NOMO-1 (cell line): ENCODE results near the gene MIER3.
"Not testable (repeated sequence)": the region's sequence is repeated elsewhere in the genome, so short reads cannot be mapped to it uniquely, and the experiment has no call there.

Experiments used
- DNase-seq, 2 experiments: peaks; one replicate each; lab custom pipeline; 2025; ENCODE audit not compliant: unreplicated experiment in 2 of 2; lab: John Stamatoyannopoulos, UW

The MIER3 gene

GRCh38 chr5:56951946-56952691 is at the start of gene MIER3:
TSS of gene MIER3 (minus strand) at chr5:56952123. CDS start at chr5:56952102, 21 bp downstream.
- peak; percentile 49 to 68 for DNase-seq

GRCh38 chr5:56995596-56995995 is 43.7 kb upstream of the MIER3 start:
- no peak for DNase-seq

GRCh38 chr5:56993241-56993640 is 41.3 kb upstream of the MIER3 start:
- no peak for DNase-seq

GRCh38 chr5:56989676-56990075 is 37.8 kb upstream of the MIER3 start:
- DNase-seq = no peak

GRCh38 chr5:56988490-56988889 is 36.6 kb upstream of the MIER3 start:
- DNase-seq = no peak

GRCh38 chr5:56987171-56987570 is 35.2 kb upstream of the MIER3 start:
- DNase-seq = no peak

- no peak for DNase-seq
Measured at GRCh38 chr5:56986626-56986947, 34.7 kb upstream of the MIER3 start.

GRCh38 chr5:56985936-56986625 is 34.2 kb upstream of the MIER3 start:
- peak; percentile 53 to 84 for DNase-seq

- DNase-seq = no peak
Measured at GRCh38 chr5:56984445-56984844, 32.5 kb upstream of the MIER3 start.

- DNase-seq = no peak
Measured at GRCh38 chr5:56983593-56984361, 31.9 kb upstream of the MIER3 start.

GRCh38 chr5:56981548-56982315 is 29.8 kb upstream of the MIER3 start:
- no peak for DNase-seq

- DNase-seq = no peak
Measured at GRCh38 chr5:56979968-56980367, 28.0 kb upstream of the MIER3 start.

GRCh38 chr5:56979526-56979925 is 27.6 kb upstream of the MIER3 start:
- DNase-seq = not testable (repeated sequence)

- DNase-seq = no peak
Measured at GRCh38 chr5:56977822-56978221, 25.9 kb upstream of the MIER3 start.

- DNase-seq = no peak
Measured at GRCh38 chr5:56977021-56977420, 25.1 kb upstream of the MIER3 start.

GRCh38 chr5:56974241-56974640 is 22.3 kb upstream of the MIER3 start:
- DNase-seq = no peak

- DNase-seq = no peak
Measured at GRCh38 chr5:56973473-56973872, 21.6 kb upstream of the MIER3 start.

- DNase-seq = no peak
Measured at GRCh38 chr5:56971275-56971674, 19.4 kb upstream of the MIER3 start.

- DNase-seq = no peak
Measured at GRCh38 chr5:56964173-56964572, 12.2 kb upstream of the MIER3 start.

GRCh38 chr5:56963246-56963645 is 11.3 kb upstream of the MIER3 start:
- DNase-seq = peak; percentile 8 to 13

- no peak for DNase-seq
Measured at GRCh38 chr5:56962286-56962685, 10.4 kb upstream of the MIER3 start.
